Ovary (tissue), 3 donors: ENCODE measurements around the gene GARNL3.

Experiments
- CTCF ChIP-seq, 3 donors: fragments of 450-650 bp in 2 of 3; fragments of 200-600 bp in 1 of 3; IDR thresholded peaks; one replicate each; pipeline versions ENCODE4 v1.5.1 to v1.8.0; 2016 to 2022; ENCODE audit warnings: antibody characterized with exemption in 3 of 3, mild to moderate bottlenecking in 1 of 3
- EP300 ChIP-seq: sonication (generic); formaldehyde crosslinking; IDR thresholded peaks from one replicate; pipeline ENCODE4 v1.6.1; 2017; ENCODE audit warnings: antibody characterized with exemption
- POLR2A ChIP-seq: fragments of 450-650 bp; IDR thresholded peaks from one replicate; pipeline ENCODE4 v1.6.1; 2017; ENCODE audit warnings: antibody characterized with exemption, mild to moderate bottlenecking, moderate library complexity
- donor health status: DM: no; HTN: no; CAD: no.

GRCh38 chr9:127314911-127315310 lies 50.3 kb downstream of the GARNL3 start:
- no peak for TF ChIP-seq POLR2A
- no peak for TF ChIP-seq CTCF (IDR thresholded peaks at IDR 0.05)
- TF ChIP-seq EP300: no peak
